ENCODE results near the gene STK26.

DNA sequence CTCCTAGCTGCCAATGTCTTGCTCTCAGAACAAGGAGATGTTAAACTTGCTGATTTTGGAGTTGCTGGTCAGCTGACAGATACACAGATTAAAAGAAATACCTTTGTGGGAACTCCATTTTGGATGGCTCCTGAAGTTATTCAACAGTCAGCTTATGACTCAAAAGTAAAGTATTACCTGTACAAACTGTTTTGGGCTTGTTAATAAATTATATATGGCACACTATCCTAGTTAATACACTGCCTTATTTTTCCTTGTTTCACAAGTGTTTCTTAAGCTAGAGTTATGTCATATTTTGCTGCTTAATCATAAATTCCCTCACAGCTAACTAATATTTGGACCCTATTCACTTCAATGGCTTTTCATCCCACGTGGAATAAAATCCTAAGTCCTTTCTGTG lies 45.3 kb downstream of the STK26 start:
- TF ChIP-seq, protein P1, sequence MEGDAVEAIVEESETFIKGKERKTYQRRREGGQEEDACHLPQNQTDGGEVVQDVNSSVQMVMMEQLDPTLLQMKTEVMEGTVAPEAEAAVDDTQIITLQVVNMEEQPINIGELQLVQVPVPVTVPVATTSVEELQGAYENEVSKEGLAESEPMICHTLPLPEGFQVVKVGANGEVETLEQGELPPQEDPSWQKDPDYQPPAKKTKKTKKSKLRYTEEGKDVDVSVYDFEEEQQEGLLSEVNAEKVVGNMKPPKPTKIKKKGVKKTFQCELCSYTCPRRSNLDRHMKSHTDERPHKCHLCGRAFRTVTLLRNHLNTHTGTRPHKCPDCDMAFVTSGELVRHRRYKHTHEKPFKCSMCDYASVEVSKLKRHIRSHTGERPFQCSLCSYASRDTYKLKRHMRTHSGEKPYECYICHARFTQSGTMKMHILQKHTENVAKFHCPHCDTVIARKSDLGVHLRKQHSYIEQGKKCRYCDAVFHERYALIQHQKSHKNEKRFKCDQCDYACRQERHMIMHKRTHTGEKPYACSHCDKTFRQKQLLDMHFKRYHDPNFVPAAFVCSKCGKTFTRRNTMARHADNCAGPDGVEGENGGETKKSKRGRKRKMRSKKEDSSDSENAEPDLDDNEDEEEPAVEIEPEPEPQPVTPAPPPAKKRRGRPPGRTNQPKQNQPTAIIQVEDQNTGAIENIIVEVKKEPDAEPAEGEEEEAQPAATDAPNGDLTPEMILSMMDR (IDR thresholded peaks at IDR 0.05): no peak
- no peak for TF ChIP-seq POLR2A (IDR thresholded peaks at IDR 0.05; ENCODE audit: low read depth)

Data from esophagus muscularis mucosa (tissue), 3 donors.